ENCODE data around the gene HIRA.
"Not testable (repeated sequence)": the region's sequence is repeated elsewhere in the genome, so short reads cannot be mapped to it uniquely, and the experiment has no call there.

Gene HIRA

GRCh38 chr22:19463491-19464469 lies 32.2 kb upstream of the HIRA start:
- H3K4me3 ChIP-seq (ENCODE audit: low read depth, low read length) = no peak overlapping the region

- H3K4me3 ChIP-seq (ENCODE audit: low read depth, low read length) = no peak overlapping the region
These were observed 31.5 kb upstream of the HIRA start for GRCh38 chr22:19463008-19463407.

- no peak overlapping the region for H3K4me3 ChIP-seq (ENCODE audit: low read depth, low read length)
These were observed 30.0 kb upstream of the HIRA start for GRCh38 chr22:19461506-19461905.

GRCh38 chr22:19460036-19460435 lies 28.5 kb upstream of the HIRA start:
- H3K4me3 ChIP-seq (ENCODE audit: low read depth, low read length) = no peak overlapping the region

- H3K4me3 ChIP-seq (ENCODE audit: low read depth, low read length) = no peak overlapping the region
These were observed 26.4 kb upstream of the HIRA start for GRCh38 chr22:19457828-19458428.

GRCh38 chr22:19456541-19456940 lies 25.0 kb upstream of the HIRA start:
- H3K4me3 ChIP-seq (ENCODE audit: low read depth, low read length) = no peak overlapping the region

- no peak overlapping the region for H3K4me3 ChIP-seq (ENCODE audit: low read depth, low read length)
These were observed 24.2 kb upstream of the HIRA start for GRCh38 chr22:19455585-19456370.

GRCh38 chr22:19455033-19455432 lies 23.5 kb upstream of the HIRA start:
- H3K4me3 ChIP-seq (ENCODE audit: low read depth, low read length) = no peak overlapping the region

- no peak overlapping the region for H3K4me3 ChIP-seq (ENCODE audit: low read depth, low read length)
These were observed 22.6 kb upstream of the HIRA start for GRCh38 chr22:19454156-19454555.

GRCh38 chr22:19453718-19454117 lies 22.2 kb upstream of the HIRA start:
- H3K4me3 ChIP-seq (ENCODE audit: low read depth, low read length) = no peak overlapping the region

- no peak overlapping the region for H3K4me3 ChIP-seq (ENCODE audit: low read depth, low read length)
These were observed 20.0 kb upstream of the HIRA start for GRCh38 chr22:19451570-19451969.

GRCh38 chr22:19450363-19451175 lies 19.0 kb upstream of the HIRA start:
- no peak overlapping the region for H3K4me3 ChIP-seq (ENCODE audit: low read depth, low read length)

GRCh38 chr22:19449422-19449767 lies 17.9 kb upstream of the HIRA start:
- H3K4me3 ChIP-seq (ENCODE audit: low read depth, low read length) = no peak overlapping the region

GRCh38 chr22:19448739-19449421 lies 17.3 kb upstream of the HIRA start:
- H3K4me3 ChIP-seq (ENCODE audit: low read depth, low read length) = no peak overlapping the region

GRCh38 chr22:19448076-19448607 lies 16.6 kb upstream of the HIRA start:
- peak overlapping the region; percentile 65 for H3K4me3 ChIP-seq (ENCODE audit: low read depth, low read length)

GRCh38 chr22:19447330-19448075 lies 16.0 kb upstream of the HIRA start, which contains the start of gene C22orf39:
TSS of gene C22orf39 (minus strand) at chr22:19447711. CDS start at chr22:19447688, 23 bp downstream.
- peak within 1 kb of the TSS; percentile 65 for H3K4me3 ChIP-seq (ENCODE audit: low read depth, low read length)

- peak overlapping the region; percentile 65 for H3K4me3 ChIP-seq (ENCODE audit: low read depth, low read length)
These were observed 15.2 kb upstream of the HIRA start for GRCh38 chr22:19446603-19447329.

- not testable (repeated sequence) for H3K4me3 ChIP-seq (ENCODE audit: low read depth, low read length)
These were observed 13.9 kb upstream of the HIRA start for GRCh38 chr22:19445279-19445982.

Measured in iPS-11a (cell line).